Endothelial cell (in vitro differentiated cells): ENCODE results near the gene RFK. TPM values are rescaled to one million over a fixed set of nuclear protein-coding genes. Genes with fewer than 3 reads are reported as not detected.

Source experiments
- DNase-seq: peaks from one replicate; pipeline ENCODE4 v3.0.0; 2021; ENCODE audit warnings: low spot score
- H3K27ac Mint-ChIP-seq: one replicate; pipeline ENCODE4 v1.8.0; 2021; ENCODE audit warnings: mixed read lengths, inconsistent platforms; ENCODE audit not compliant: unreplicated experiment
- H3K27me3 Mint-ChIP-seq: one replicate; pipeline ENCODE4 v1.8.0; 2021; ENCODE audit warnings: mild to moderate bottlenecking, moderate library complexity, mixed read lengths, inconsistent platforms; ENCODE audit not compliant: unreplicated experiment
- H3K36me3 Mint-ChIP-seq: one replicate; pipeline ENCODE4 v1.8.0; 2021; ENCODE audit warnings: mild to moderate bottlenecking, low read depth, mixed read lengths, inconsistent platforms; ENCODE audit not compliant: unreplicated experiment
- H3K4me1 Mint-ChIP-seq: one replicate; pipeline ENCODE4 v1.8.0; 2021; ENCODE audit warnings: mild to moderate bottlenecking, mixed read lengths, inconsistent platforms; ENCODE audit not compliant: unreplicated experiment
- H3K4me3 Mint-ChIP-seq: one replicate; pipeline ENCODE4 v1.8.0; 2021; ENCODE audit warnings: mild to moderate bottlenecking, mixed read lengths, inconsistent platforms; ENCODE audit not compliant: unreplicated experiment
- H3K9me3 Mint-ChIP-seq: one replicate; pipeline ENCODE4 v1.8.0; 2021; ENCODE audit warnings: mixed read lengths, inconsistent platforms; ENCODE audit not compliant: unreplicated experiment
- total RNA-seq: library from RNA; stranded (reverse); fragmentation: NEBNext Ultra II Directional; extraction: Animal tissue kit (Norgen Biotek cat#: 25700); gene quantifications from one replicate; pipeline ENCODE4 v1.2.1, GENCODE V29; 2021; ENCODE audit not compliant: unreplicated experiment
- TF ChIP-seq, protein P1 (sequence below): fragments of 200-600 bp; sonication (generic); IDR thresholded peaks from one replicate; pipeline ENCODE4 v1.5.0; 2021; ENCODE audit warnings: antibody characterized with exemption; ENCODE audit not compliant: unreplicated experiment

RFK gene
- total RNA-seq, 1 donor from 2014 or later: 10.1 TPM

DNA sequence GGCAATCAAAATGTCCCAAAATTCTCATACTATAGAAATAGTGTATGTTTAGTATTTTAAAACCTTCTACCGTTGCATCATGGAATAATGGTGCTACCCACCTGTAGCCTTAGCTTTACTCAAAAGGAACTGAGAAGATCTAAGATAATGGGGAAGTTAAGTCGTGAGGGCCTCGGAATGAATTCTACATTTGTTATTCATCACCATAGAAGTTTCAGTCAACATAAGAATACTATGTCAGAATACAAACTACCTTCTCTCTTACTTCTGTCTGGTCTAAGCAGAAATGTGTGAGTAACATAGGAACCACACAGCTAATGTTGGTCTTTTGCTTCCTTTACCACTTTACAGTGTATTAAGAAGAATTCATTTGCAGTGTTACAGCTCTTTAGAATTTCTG, 43.2 kb downstream of the RFK start:
- H3K36me3 Mint-ChIP-seq: no peaks in the 10 kb centered on the region
- no peaks in the 10 kb centered on the region for H3K4me1 Mint-ChIP-seq
- no peaks in the 10 kb centered on the region for H3K9me3 Mint-ChIP-seq
- no peak overlapping the region for H3K4me3 Mint-ChIP-seq
- H3K27me3 Mint-ChIP-seq: peaks cover 1% of the 10 kb centered on the region
- no peak overlapping the region for H3K27ac Mint-ChIP-seq
- no peak for DNase-seq
- TF ChIP-seq, protein P1, sequence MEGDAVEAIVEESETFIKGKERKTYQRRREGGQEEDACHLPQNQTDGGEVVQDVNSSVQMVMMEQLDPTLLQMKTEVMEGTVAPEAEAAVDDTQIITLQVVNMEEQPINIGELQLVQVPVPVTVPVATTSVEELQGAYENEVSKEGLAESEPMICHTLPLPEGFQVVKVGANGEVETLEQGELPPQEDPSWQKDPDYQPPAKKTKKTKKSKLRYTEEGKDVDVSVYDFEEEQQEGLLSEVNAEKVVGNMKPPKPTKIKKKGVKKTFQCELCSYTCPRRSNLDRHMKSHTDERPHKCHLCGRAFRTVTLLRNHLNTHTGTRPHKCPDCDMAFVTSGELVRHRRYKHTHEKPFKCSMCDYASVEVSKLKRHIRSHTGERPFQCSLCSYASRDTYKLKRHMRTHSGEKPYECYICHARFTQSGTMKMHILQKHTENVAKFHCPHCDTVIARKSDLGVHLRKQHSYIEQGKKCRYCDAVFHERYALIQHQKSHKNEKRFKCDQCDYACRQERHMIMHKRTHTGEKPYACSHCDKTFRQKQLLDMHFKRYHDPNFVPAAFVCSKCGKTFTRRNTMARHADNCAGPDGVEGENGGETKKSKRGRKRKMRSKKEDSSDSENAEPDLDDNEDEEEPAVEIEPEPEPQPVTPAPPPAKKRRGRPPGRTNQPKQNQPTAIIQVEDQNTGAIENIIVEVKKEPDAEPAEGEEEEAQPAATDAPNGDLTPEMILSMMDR: no peak

DNA sequence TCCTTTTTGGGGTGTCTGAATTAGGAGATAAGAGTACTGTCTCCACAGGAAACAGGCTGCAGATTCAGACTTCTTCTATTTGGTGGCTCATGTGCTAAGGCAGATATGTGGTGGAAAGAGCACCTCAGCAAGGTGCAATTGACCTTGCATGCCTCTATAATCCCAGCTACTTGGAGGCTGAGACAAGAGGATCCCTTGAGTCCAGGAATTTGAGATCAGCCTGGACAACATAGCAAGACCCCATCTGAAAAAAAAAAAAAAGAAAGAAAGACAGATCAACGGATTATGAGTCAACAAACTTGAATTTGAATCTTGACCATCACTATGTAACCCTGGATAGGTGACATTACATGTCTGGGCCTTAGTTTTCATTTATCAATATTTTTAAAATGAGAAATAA, 44.4 kb downstream of the RFK start:
- Mint-ChIP-seq H3K36me3 (no peaks in the 10 kb centered on the region), H3K4me1 (no peaks in the 10 kb centered on the region), H3K9me3 (no peaks in the 10 kb centered on the region), H3K4me3 (no peak overlapping the region), H3K27ac (no peak overlapping the region), H3K27me3 (peaks cover 1% of the 10 kb centered on the region)
- DNase-seq: no peak
- TF ChIP-seq, protein P1: no peak

DNA sequence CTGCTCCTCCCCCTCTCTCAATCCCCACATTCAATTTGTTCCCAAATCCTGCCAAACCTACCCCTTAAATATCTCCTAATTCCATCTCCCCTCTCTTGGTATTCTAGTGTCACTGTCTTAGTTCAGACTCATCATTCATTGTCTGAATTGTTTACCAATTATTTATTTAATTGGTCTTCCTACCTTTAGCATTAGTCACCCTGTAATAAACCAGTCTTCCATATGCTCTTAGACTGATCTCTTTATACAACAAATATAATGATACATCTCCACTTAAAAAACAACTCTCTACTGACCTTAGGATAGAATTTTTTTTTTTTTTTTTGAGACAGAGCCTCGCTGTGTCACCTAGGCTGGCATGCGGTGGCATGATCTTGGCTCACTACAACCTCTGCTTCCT, 51.4 kb downstream of the RFK start:
- H3K4me1 Mint-ChIP-seq: no peaks in the 10 kb centered on the region
- TF ChIP-seq, protein P1: no peak

DNA sequence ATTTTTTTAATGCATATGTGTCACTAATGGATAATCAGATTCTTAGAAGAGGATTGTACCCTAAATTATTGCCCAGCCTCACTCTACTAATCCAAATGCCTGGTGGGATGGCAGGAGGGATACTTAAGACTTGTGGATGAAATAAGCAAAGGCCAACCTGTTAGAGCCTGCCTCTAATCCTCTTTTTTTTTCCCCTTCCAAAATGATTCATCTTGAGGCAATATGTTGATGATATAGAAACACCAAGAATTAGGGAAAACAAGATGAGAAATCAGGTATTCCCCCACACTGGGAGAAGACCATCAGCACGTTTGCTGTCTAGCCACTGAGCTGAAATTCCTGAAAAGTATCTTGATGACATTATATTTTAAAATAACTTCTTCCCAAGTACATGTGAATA, 52.0 kb downstream of the RFK start:
- TF ChIP-seq, protein P1: no peak
- H3K27me3 Mint-ChIP-seq: no peaks in the 10 kb centered on the region
- no peak for DNase-seq
- H3K4me3 Mint-ChIP-seq: no peak overlapping the region
- H3K36me3 Mint-ChIP-seq: no peaks in the 10 kb centered on the region
- H3K4me1 Mint-ChIP-seq: no peaks in the 10 kb centered on the region
- no peaks in the 10 kb centered on the region for H3K9me3 Mint-ChIP-seq
- no peak overlapping the region for H3K27ac Mint-ChIP-seq

More for the DNA sequence above, 51.4 kb downstream of the RFK start:
- no peak overlapping the region for H3K27ac Mint-ChIP-seq
- no peaks in the 10 kb centered on the region for H3K36me3 Mint-ChIP-seq
- H3K9me3 Mint-ChIP-seq: no peaks in the 10 kb centered on the region
- H3K4me3 Mint-ChIP-seq: no peak overlapping the region
- no peak for DNase-seq
- H3K27me3 Mint-ChIP-seq: no peaks in the 10 kb centered on the region

DNA sequence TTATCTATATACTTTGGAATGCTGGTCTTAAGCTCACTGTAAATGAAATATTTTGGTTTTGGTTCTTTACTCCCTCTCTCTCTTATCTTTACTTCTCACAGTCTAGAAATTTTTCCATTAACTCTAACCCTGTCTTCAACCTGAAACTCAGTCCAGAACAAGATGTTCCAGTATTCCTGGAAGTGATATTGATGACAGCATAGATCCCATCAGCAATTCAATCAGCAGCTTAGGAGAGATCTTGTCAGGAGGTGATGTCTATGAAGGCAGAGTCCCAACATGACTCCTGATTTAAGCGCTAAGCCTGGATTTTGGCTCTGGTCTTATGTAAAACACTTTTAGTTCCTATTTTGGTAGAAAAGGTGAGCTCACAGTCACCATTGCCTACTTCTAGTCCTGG, 52.6 kb downstream of the RFK start:
- Mint-ChIP-seq H3K27me3 (no peaks in the 10 kb centered on the region), H3K4me3 (no peak overlapping the region), H3K9me3 (no peaks in the 10 kb centered on the region), H3K27ac (no peak overlapping the region), H3K36me3 (no peaks in the 10 kb centered on the region), H3K4me1 (no peaks in the 10 kb centered on the region)
- no peak for DNase-seq
- TF ChIP-seq, protein P1: no peak
